ENCODE measurements around the gene MTFR1L.

Gene MTFR1L

GRCh38 chr1:25878690-25879089 lies 58.9 kb downstream of the MTFR1L start:
- DNase-seq (ENCODE audit: low spot score) = no peak

- DNase-seq (ENCODE audit: low spot score) = no peak
These were observed 59.9 kb downstream of the MTFR1L start for GRCh38 chr1:25879675-25880074.

GRCh38 chr1:25880518-25880917 lies 60.8 kb downstream of the MTFR1L start:
- DNase-seq (ENCODE audit: low spot score) = no peak

- DNase-seq (ENCODE audit: low spot score) = no peak
These were observed 61.5 kb downstream of the MTFR1L start for GRCh38 chr1:25881266-25881665.

Measured in COLO829 (cell line).